OCI-LY7 (cell line): ENCODE data around the gene GPR21. TPM values are rescaled to one million over a fixed set of nuclear protein-coding genes. Genes with fewer than 3 reads are reported as not detected.

ENCODE experiments used
- BruUV-seq: library from RNA; stranded (reverse); fragments of 400-500 nt; replicated peaks from 2 replicates; lab custom pipeline; 2021; lab: Mats Ljungman, UMichigan
- CTCF ChIA-PET: fragments of 300-600 bp; sonication (Branson Sonifier 250); formaldehyde crosslinking; loops from one replicate; lab custom pipeline; 2022; ENCODE audit warnings: antibody characterized with exemption; ENCODE audit not compliant: unreplicated experiment; lab: Charles Lee
- POLR2A ChIA-PET: fragments of 300-600 bp; sonication (Branson Sonifier 250); formaldehyde crosslinking; loops from one replicate; lab custom pipeline; 2022; ENCODE audit warnings: antibody characterized with exemption; lab: Charles Lee
- DNase-seq: peaks from one replicate; pipeline ENCODE4 v3.0.0-alpha.2; 2015; ENCODE audit warnings: low spot score
- H2AFZ ChIP-seq: fragments of 200-600 bp; sonication (generic), shearing (Covaris generic); 2 replicates; pipeline ENCODE4 v1.6.1; 2014; ENCODE audit warnings: mild to moderate bottlenecking, antibody characterized with exemption, low read length, moderate library complexity
- H3K27ac ChIP-seq: fragments of 200-600 bp; sonication (generic); 2 replicates; pipeline ENCODE4 v1.5.1; 2014; ENCODE audit warnings: mixed run types, low read depth, mild to moderate bottlenecking, moderate library complexity, low read length, inconsistent platforms; ENCODE audit not compliant: poor library complexity, severe bottlenecking
- H3K36me3 ChIP-seq: fragments of 200-600 bp; sonication (generic); 2 replicates; pipeline ENCODE4 v1.6.1; 2014; ENCODE audit warnings: mild to moderate bottlenecking, antibody characterized with exemption, low read length, moderate library complexity, mixed read lengths; ENCODE audit not compliant: insufficient read depth
- H3K4me1 ChIP-seq: fragments of 200-600 bp; sonication (generic); 2 replicates; pipeline ENCODE4 v1.5.1; 2014; ENCODE audit warnings: mild to moderate bottlenecking, low read length; ENCODE audit not compliant: insufficient read depth, poor library complexity, severe bottlenecking
- H3K4me2 ChIP-seq: fragments of 200-600 bp; sonication (generic); 2 replicates; pipeline ENCODE4 v1.6.1; 2014; ENCODE audit warnings: mild to moderate bottlenecking, low read length
- H3K4me3 ChIP-seq: fragments of 200-600 bp; sonication (generic); 2 replicates; pipeline ENCODE4 v1.5.1; 2014; ENCODE audit warnings: mild to moderate bottlenecking, low read depth, low read length; ENCODE audit not compliant: poor library complexity, severe bottlenecking
- H3K79me2 ChIP-seq: fragments of 200-600 bp; sonication (generic); 2 replicates; pipeline ENCODE4 v1.6.1; 2016; ENCODE audit warnings: low read depth, mild to moderate bottlenecking, low read length, moderate library complexity, mixed read lengths; ENCODE audit not compliant: insufficient read depth
- H3K9me2 ChIP-seq: fragments of 200-600 bp; sonication (generic); 2 replicates; pipeline ENCODE4 v1.6.1; 2016; ENCODE audit warnings: mild to moderate bottlenecking, low read length, mixed read lengths; ENCODE audit not compliant: insufficient read depth
- H3K9me3 ChIP-seq: fragments of 200-600 bp; sonication (generic); 2 replicates; pipeline ENCODE4 v1.6.1; 2014; ENCODE audit warnings: mild to moderate bottlenecking, mixed run types, low read length, mixed read lengths
- H4K20me1 ChIP-seq: fragments of 200-600 bp; sonication (generic); 2 replicates; pipeline ENCODE4 v1.6.1; 2014; ENCODE audit warnings: mild to moderate bottlenecking, antibody characterized with exemption, low read length, moderate library complexity, mixed read lengths; ENCODE audit not compliant: insufficient read depth
- CTCF ChIP-seq: fragments of 200-600 bp; sonication (generic); conservative IDR thresholded peaks from 2 replicates; pipeline ENCODE4 v1.5.1; 2014; ENCODE audit warnings: mild to moderate bottlenecking, antibody characterized with exemption, low read length, moderate library complexity, mixed read lengths
- EZH2phosphoT487 ChIP-seq: fragments of 200-600 bp; sonication (generic); IDR thresholded peaks from 2 replicates; pipeline ENCODE4 v1.6.1; 2018; ENCODE audit warnings: low read depth, borderline replicate concordance, mild to moderate bottlenecking, mixed run types, antibody characterized with exemption, low read length, moderate library complexity, mixed read lengths
- intact Hi-C: fragments of 100-400 bp; cut with micrococcal nuclease; formaldehyde crosslinking; loops from one replicate; pipeline ENCODE4 v1.10.0; 2022; ENCODE audit not compliant: unreplicated experiment
- total RNA-seq, 2 experiments: library from RNA; depleted of rRNA in 1 of 2; stranded (reverse); fragments of >200 nt in 1 of 2; shearing (Covaris generic) in 1 of 2; gene quantifications; 2 replicates each; pipeline ENCODE4 v1.2.3, GENCODE V29; 2014 to 2022

The GPR21 gene
- total RNA-seq, 2 experiments from 2014 or later = 0.25 TPM; not detected in 1

- no peak overlapping the region for H3K4me2 ChIP-seq
- H3K4me3 ChIP-seq = no peak overlapping the region
- no peaks in the 10 kb centered on the region for H3K79me2 ChIP-seq
- H3K9me3 ChIP-seq = no peaks in the 10 kb centered on the region
- H2AFZ ChIP-seq = no peak overlapping the region
- TF ChIP-seq EZH2phosphoT487 (no peak), CTCF (no peak)
- no peaks in the 10 kb centered on the region for H4K20me1 ChIP-seq
- no peak overlapping the region for H3K27ac ChIP-seq
- no TSS peak for BruUV-seq
- no peak for DNase-seq
- H3K9me2 ChIP-seq = no peaks in the 10 kb centered on the region
- CTCF ChIA-PET = interaction anchor here (1.0 kb wide), 1 partner anchor 11 kb away, joined by 3 read pairs; no protein-coding TSS in a partner anchor
- intact Hi-C loops = no loop called here
- no peaks in the 10 kb centered on the region for H3K4me1 ChIP-seq
- peaks cover 51% of the 10 kb centered on the region for H3K36me3 ChIP-seq
- POLR2A ChIA-PET = interaction anchor here (0.6 to 0.8 kb wide), 2 partner anchors 12 to 341 kb away, joined by 3 to 6 read pairs; no protein-coding TSS in a partner anchor
Observed at GRCh38 chr9:123007269-123007668, 26.2 kb upstream of the GPR21 start.

GRCh38 chr9:123008909-123009308 is 24.6 kb upstream of the GPR21 start:
- Histone ChIP-seq H3K9me3 (peaks cover 3% of the 10 kb centered on the region; the same call in 1 of the 2 replicates), H4K20me1 (no peaks in the 10 kb centered on the region), H3K4me2 (no peak overlapping the region), H3K79me2 (no peaks in the 10 kb centered on the region), H3K4me1 (no peaks in the 10 kb centered on the region), H2AFZ (no peak overlapping the region), H3K9me2 (no peaks in the 10 kb centered on the region), H3K27ac (no peak overlapping the region), H3K4me3 (no peak overlapping the region), H3K36me3 (peaks cover 57% of the 10 kb centered on the region)
- intact Hi-C loops = no loop called here
- DNase-seq = no peak
- no TSS peak for BruUV-seq
- TF ChIP-seq EZH2phosphoT487 (no peak), CTCF (no peak)
- CTCF ChIA-PET = no interaction called here
- POLR2A ChIA-PET = interaction anchor here (1.3 kb wide), 1 partner anchor 14 kb away, joined by 5 read pairs; no protein-coding TSS in a partner anchor

- CTCF ChIA-PET = no interaction called here
Observed at GRCh38 chr9:123011380-123011779, 22.1 kb upstream of the GPR21 start.

More at GRCh38 chr9:123011380-123011779, 22.1 kb upstream of the GPR21 start:
- no peak for DNase-seq
- POLR2A ChIA-PET = interaction anchor here (0.5 to 0.6 kb wide), 2 partner anchors 8 to 115 kb away, joined by 4 to 7 read pairs; no protein-coding TSS in a partner anchor
- H3K4me1 ChIP-seq = no peaks in the 10 kb centered on the region
- intact Hi-C loops = no loop called here
- H2AFZ ChIP-seq = no peak overlapping the region
- BruUV-seq = no TSS peak
- no peak overlapping the region for H3K4me3 ChIP-seq
- no peaks in the 10 kb centered on the region for H3K9me2 ChIP-seq
- peaks cover 76% of the 10 kb centered on the region for H3K36me3 ChIP-seq
- H3K4me2 ChIP-seq = no peak overlapping the region
- no peaks in the 10 kb centered on the region for H4K20me1 ChIP-seq
- H3K27ac ChIP-seq = no peak overlapping the region
- no peaks in the 10 kb centered on the region for H3K79me2 ChIP-seq
- no peak for TF ChIP-seq EZH2phosphoT487
- TF ChIP-seq CTCF = no peak
- H3K9me3 ChIP-seq = peaks cover 21% of the 10 kb centered on the region; the same call in 1 of the 2 replicates
